Mesothelial cell of epicardium (in vitro differentiated cells): ENCODE results near the gene TGFBR3. TPM values are rescaled to one million over a fixed set of nuclear protein-coding genes. Genes with fewer than 3 reads are reported as not detected.

ENCODE experiments used
- DNase-seq, 2 experiments: peaks; one replicate each; pipeline ENCODE4 v3.0.0; 2021; ENCODE audit warnings: low spot score in 2 of 2; ENCODE audit not compliant: unreplicated experiment in 2 of 2
- H3K27ac Mint-ChIP-seq: 2 replicates; pipeline ENCODE4 v1.8.0; 2021; ENCODE audit warnings: mixed read lengths
- H3K27me3 Mint-ChIP-seq: 2 replicates; pipeline ENCODE4 v1.8.0; 2021; ENCODE audit warnings: low read depth, mixed read lengths
- H3K36me3 Mint-ChIP-seq: 2 replicates; pipeline ENCODE4 v1.8.0; 2021; ENCODE audit warnings: mixed read lengths
- H3K4me1 Mint-ChIP-seq: 2 replicates; pipeline ENCODE4 v1.8.0; 2021; ENCODE audit warnings: mixed read lengths
- H3K4me3 Mint-ChIP-seq: 2 replicates; pipeline ENCODE4 v1.8.0; 2021; ENCODE audit warnings: mild to moderate bottlenecking, moderate library complexity, mixed read lengths
- H3K9me3 Mint-ChIP-seq: 2 replicates; pipeline ENCODE4 v1.8.0; 2021; ENCODE audit warnings: mixed read lengths
- CTCF ChIP-seq: fragments of 200-600 bp; sonication (generic); IDR thresholded peaks from one replicate; pipeline ENCODE4 v1.5.0; 2021; ENCODE audit warnings: antibody characterized with exemption; ENCODE audit not compliant: unreplicated experiment
- total RNA-seq: library from RNA; stranded (reverse); gene quantifications from 3 replicates; pipeline ENCODE4 v1.2.1, GENCODE V29; 2021

Gene TGFBR3
- total RNA-seq, 1 donor from 2014 or later, result 20.7 TPM

- DNase-seq, result no peak
- Mint-ChIP-seq H3K4me3 (no peak overlapping the region), H3K27ac (no peak overlapping the region), H3K27me3 (peaks cover 55% of the 10 kb centered on the region), H3K9me3 (no peaks in the 10 kb centered on the region), H3K4me1 (peaks cover 25% of the 10 kb centered on the region), H3K36me3 (no peaks in the 10 kb centered on the region)
- no peak for TF ChIP-seq CTCF
Measured at GRCh38 chr1:91881280-91881679, 4.7 kb downstream of the TGFBR3 start.

GRCh38 chr1:91879733-91880132, 6.2 kb downstream of the TGFBR3 start:
- Mint-ChIP-seq H3K27me3 (peaks cover 64% of the 10 kb centered on the region), H3K9me3 (no peaks in the 10 kb centered on the region), H3K4me3 (no peak overlapping the region), H3K36me3 (no peaks in the 10 kb centered on the region), H3K27ac (no peak overlapping the region), H3K4me1 (peaks cover 22% of the 10 kb centered on the region)
- no peak for DNase-seq
- no peak for TF ChIP-seq CTCF

- DNase-seq, result no peak
- peaks cover 58% of the 10 kb centered on the region for H3K27me3 Mint-ChIP-seq
- H3K4me3 Mint-ChIP-seq, result no peak overlapping the region
- no peak for TF ChIP-seq CTCF
- H3K9me3 Mint-ChIP-seq, result no peaks in the 10 kb centered on the region
- no peak overlapping the region for H3K27ac Mint-ChIP-seq
- H3K4me1 Mint-ChIP-seq, result peaks cover 13% of the 10 kb centered on the region
- no peaks in the 10 kb centered on the region for H3K36me3 Mint-ChIP-seq
Measured at GRCh38 chr1:91877574-91878208, 8.3 kb downstream of the TGFBR3 start.

- Mint-ChIP-seq H3K4me1 (peaks cover 20% of the 10 kb centered on the region), H3K27ac (no peak overlapping the region), H3K27me3 (peaks cover 59% of the 10 kb centered on the region), H3K9me3 (no peaks in the 10 kb centered on the region), H3K36me3 (no peaks in the 10 kb centered on the region), H3K4me3 (no peak overlapping the region)
- no peak for TF ChIP-seq CTCF
- no peak for DNase-seq
Measured at GRCh38 chr1:91876781-91877573, 9.0 kb downstream of the TGFBR3 start.

- TF ChIP-seq CTCF, result no peak
- Mint-ChIP-seq H3K4me3 (no peak overlapping the region), H3K27ac (no peak overlapping the region), H3K4me1 (peaks cover 22% of the 10 kb centered on the region), H3K36me3 (no peaks in the 10 kb centered on the region), H3K9me3 (no peaks in the 10 kb centered on the region), H3K27me3 (peaks cover 53% of the 10 kb centered on the region)
- DNase-seq, result no peak
Measured at GRCh38 chr1:91876040-91876470, 9.9 kb downstream of the TGFBR3 start.
